RPMI7951 (cell line): ENCODE data around the gene MAN2A2. TPM values are rescaled to one million over a fixed set of nuclear protein-coding genes. Genes with fewer than 3 reads are reported as not detected.

ENCODE experiments used
- DNase-seq: peaks from one replicate; pipeline ENCODE4 v3.0.0-alpha.2; 2012; ENCODE audit warnings: low read depth
- total RNA-seq: library from RNA; depleted of rRNA; stranded (reverse); fragments of >200 nt; shearing (Covaris generic); gene quantifications from 2 replicates; pipeline ENCODE4 v1.2.3, GENCODE V29; 2014

MAN2A2 gene
- total RNA-seq, 1 experiment from 2014 or later: 6.5 TPM

- no peak for DNase-seq
Observed at GRCh38 chr15:90942354-90943120, 39.4 kb downstream of the MAN2A2 start.

GRCh38 chr15:90945091-90945490, 42.0 kb downstream of the MAN2A2 start:
- no peak for DNase-seq

GRCh38 chr15:90946538-90946937, 43.4 kb downstream of the MAN2A2 start:
- DNase-seq: no peak

GRCh38 chr15:90946941-90947576, 44.0 kb downstream of the MAN2A2 start:
- no peak for DNase-seq

- DNase-seq: no peak
Observed at GRCh38 chr15:90947577-90948357, 44.7 kb downstream of the MAN2A2 start.

- no peak for DNase-seq
Observed at GRCh38 chr15:90948506-90948905, 45.4 kb downstream of the MAN2A2 start.

- no peak for DNase-seq
Observed at GRCh38 chr15:90949979-90950675, 47.0 kb downstream of the MAN2A2 start.

- no peak for DNase-seq
Observed at GRCh38 chr15:90950676-90951075, 47.6 kb downstream of the MAN2A2 start.

- DNase-seq: no peak
Observed at GRCh38 chr15:90952901-90953677, 50.0 kb downstream of the MAN2A2 start.

GRCh38 chr15:90953947-90954711, 51.0 kb downstream of the MAN2A2 start:
- DNase-seq: no peak

- peak; percentile 97 for DNase-seq
Observed at GRCh38 chr15:90954712-90955623, 51.9 kb downstream of the MAN2A2 start, which contains the start of gene RCCD1. TSS of gene RCCD1 (plus strand) at chr15:90954884. CDS start at chr15:90956735, 1,851 bp downstream.

- DNase-seq: peak; percentile 22
Observed at GRCh38 chr15:90955624-90956273, 52.6 kb downstream of the MAN2A2 start.

- peak; percentile 32 for DNase-seq
Observed at GRCh38 chr15:90956274-90957030, 53.4 kb downstream of the MAN2A2 start.

GRCh38 chr15:90957031-90957790, 54.1 kb downstream of the MAN2A2 start:
- no peak for DNase-seq

GRCh38 chr15:90957791-90958190, 54.7 kb downstream of the MAN2A2 start:
- DNase-seq: no peak

- no peak for DNase-seq
Observed at GRCh38 chr15:90959028-90959595, 56.0 kb downstream of the MAN2A2 start.

- DNase-seq: no peak
Observed at GRCh38 chr15:90959894-90960293, 56.8 kb downstream of the MAN2A2 start.
